Measurements from ENCODE around the gene ADARB2. TPM values are rescaled to one million over a fixed set of nuclear protein-coding genes. Genes with fewer than 3 reads are reported as not detected.
"Not testable (repeated sequence)": the region's sequence is repeated elsewhere in the genome, so short reads cannot be mapped to it uniquely, and the experiment has no call there.

ADARB2 gene
- total RNA-seq, 2 experiments from 2014 or later = not detected

GRCh38 chr10:1424648-1425047, 312.7 kb downstream of the ADARB2 start:
- no peak overlapping the region for H3K4me3 Mint-ChIP-seq
- DNase-seq = no peak
- H3K4me1 Mint-ChIP-seq = peaks cover 8% of the 10 kb centered on the region
- peaks cover 16% of the 10 kb centered on the region for H3K27me3 Mint-ChIP-seq
- H3K36me3 Mint-ChIP-seq = no peaks in the 10 kb centered on the region
- no peak overlapping the region for H3K27ac Mint-ChIP-seq
- H3K9me3 Mint-ChIP-seq = no peaks in the 10 kb centered on the region

- H3K9me3 Mint-ChIP-seq = no peaks in the 10 kb centered on the region
- H3K27me3 Mint-ChIP-seq = peaks cover 18% of the 10 kb centered on the region
- no peak for DNase-seq
- no peak overlapping the region for H3K4me3 Mint-ChIP-seq
- peaks cover 8% of the 10 kb centered on the region for H3K4me1 Mint-ChIP-seq
- no peaks in the 10 kb centered on the region for H3K36me3 Mint-ChIP-seq
- H3K27ac Mint-ChIP-seq = no peak overlapping the region
Observed at GRCh38 chr10:1423676-1424253, 313.6 kb downstream of the ADARB2 start.

GRCh38 chr10:1422275-1422674, 315.1 kb downstream of the ADARB2 start:
- Mint-ChIP-seq H3K4me1 (peaks cover 8% of the 10 kb centered on the region), H3K27me3 (peaks cover 20% of the 10 kb centered on the region), H3K36me3 (no peaks in the 10 kb centered on the region), H3K27ac (no peak overlapping the region), H3K4me3 (no peak overlapping the region), H3K9me3 (no peaks in the 10 kb centered on the region)
- no peak for DNase-seq

- no peaks in the 10 kb centered on the region for H3K36me3 Mint-ChIP-seq
- H3K4me1 Mint-ChIP-seq = peaks cover 8% of the 10 kb centered on the region
- DNase-seq = peak; percentile 69
- peaks cover 25% of the 10 kb centered on the region for H3K27me3 Mint-ChIP-seq
- H3K4me3 Mint-ChIP-seq = peak overlapping the region; percentile 42
- H3K27ac Mint-ChIP-seq = no peak overlapping the region
- no peaks in the 10 kb centered on the region for H3K9me3 Mint-ChIP-seq
Observed at GRCh38 chr10:1420661-1421362, 316.5 kb downstream of the ADARB2 start.

GRCh38 chr10:1419796-1420610, 317.3 kb downstream of the ADARB2 start:
- peaks cover 26% of the 10 kb centered on the region for H3K27me3 Mint-ChIP-seq
- peak overlapping the region; percentile 42 for H3K4me3 Mint-ChIP-seq
- no peaks in the 10 kb centered on the region for H3K9me3 Mint-ChIP-seq
- no peaks in the 10 kb centered on the region for H3K36me3 Mint-ChIP-seq
- no peak for DNase-seq
- H3K27ac Mint-ChIP-seq = no peak overlapping the region
- peaks cover 8% of the 10 kb centered on the region for H3K4me1 Mint-ChIP-seq

- no peak for DNase-seq
- Mint-ChIP-seq H3K4me1 (peaks cover 8% of the 10 kb centered on the region), H3K27me3 (peaks cover 29% of the 10 kb centered on the region), H3K27ac (no peak overlapping the region), H3K9me3 (no peaks in the 10 kb centered on the region), H3K4me3 (no peak overlapping the region), H3K36me3 (no peaks in the 10 kb centered on the region)
Observed at GRCh38 chr10:1418031-1418550, 319.2 kb downstream of the ADARB2 start.

- Mint-ChIP-seq H3K4me3 (no peak overlapping the region), H3K36me3 (no peaks in the 10 kb centered on the region), H3K27ac (no peak overlapping the region), H3K27me3 (peaks cover 29% of the 10 kb centered on the region), H3K9me3 (no peaks in the 10 kb centered on the region), H3K4me1 (peaks cover 8% of the 10 kb centered on the region)
- DNase-seq = no peak
Observed at GRCh38 chr10:1417574-1417973, 319.8 kb downstream of the ADARB2 start.

GRCh38 chr10:1416456-1417037, 320.8 kb downstream of the ADARB2 start:
- Mint-ChIP-seq H3K4me3 (no peak overlapping the region), H3K27me3 (peaks cover 29% of the 10 kb centered on the region), H3K4me1 (peaks cover 8% of the 10 kb centered on the region), H3K36me3 (no peaks in the 10 kb centered on the region), H3K9me3 (no peaks in the 10 kb centered on the region), H3K27ac (no peak overlapping the region)
- DNase-seq = no peak

- no peaks in the 10 kb centered on the region for H3K4me1 Mint-ChIP-seq
- no peak overlapping the region for H3K4me3 Mint-ChIP-seq
- no peak overlapping the region for H3K27ac Mint-ChIP-seq
- H3K27me3 Mint-ChIP-seq = peaks cover 16% of the 10 kb centered on the region
- no peaks in the 10 kb centered on the region for H3K36me3 Mint-ChIP-seq
- no peaks in the 10 kb centered on the region for H3K9me3 Mint-ChIP-seq
- DNase-seq = no peak
Observed at GRCh38 chr10:1414893-1415292, 322.4 kb downstream of the ADARB2 start.

- not testable (repeated sequence) for H3K27ac Mint-ChIP-seq, H3K4me3 Mint-ChIP-seq, H3K4me1 Mint-ChIP-seq, H3K9me3 Mint-ChIP-seq, H3K36me3 Mint-ChIP-seq, DNase-seq
- peaks cover 16% of the 10 kb centered on the region for H3K27me3 Mint-ChIP-seq
Observed at GRCh38 chr10:1414346-1414745, 323.0 kb downstream of the ADARB2 start.

GRCh38 chr10:1413823-1414222, 323.5 kb downstream of the ADARB2 start:
- no peaks in the 10 kb centered on the region for H3K36me3 Mint-ChIP-seq

GRCh38 chr10:1413256-1413655, 324.1 kb downstream of the ADARB2 start:
- no peaks in the 10 kb centered on the region for H3K36me3 Mint-ChIP-seq
- no peak for DNase-seq
- no peaks in the 10 kb centered on the region for H3K9me3 Mint-ChIP-seq
- peaks cover 13% of the 10 kb centered on the region for H3K27me3 Mint-ChIP-seq
- no peak overlapping the region for H3K27ac Mint-ChIP-seq
- no peaks in the 10 kb centered on the region for H3K4me1 Mint-ChIP-seq
- no peak overlapping the region for H3K4me3 Mint-ChIP-seq

More at GRCh38 chr10:1413823-1414222, 323.5 kb downstream of the ADARB2 start:
- Mint-ChIP-seq H3K4me1 (no peaks in the 10 kb centered on the region), H3K9me3 (no peaks in the 10 kb centered on the region), H3K4me3 (no peak overlapping the region), H3K27me3 (peaks cover 15% of the 10 kb centered on the region), H3K27ac (no peak overlapping the region)
- DNase-seq = no peak

- Mint-ChIP-seq H3K27me3 (peaks cover 13% of the 10 kb centered on the region), H3K36me3 (no peaks in the 10 kb centered on the region), H3K27ac (no peak overlapping the region), H3K4me3 (no peak overlapping the region), H3K9me3 (no peaks in the 10 kb centered on the region), H3K4me1 (no peaks in the 10 kb centered on the region)
- DNase-seq = no peak
Observed at GRCh38 chr10:1412531-1413189, 324.7 kb downstream of the ADARB2 start.

- Mint-ChIP-seq H3K27ac (no peak overlapping the region), H3K4me3 (no peak overlapping the region), H3K9me3 (no peaks in the 10 kb centered on the region), H3K4me1 (no peaks in the 10 kb centered on the region), H3K27me3 (peaks cover 9% of the 10 kb centered on the region), H3K36me3 (no peaks in the 10 kb centered on the region)
- no peak for DNase-seq
Observed at GRCh38 chr10:1411956-1412355, 325.4 kb downstream of the ADARB2 start.
